ENCODE results near the gene BET1. TPM values are rescaled to one million over a fixed set of nuclear protein-coding genes. Genes with fewer than 3 reads are reported as not detected.
A peak's percentile ranks its signal among the peaks of the same experiment; 100 is the strongest.

BET1 gene
- total and polyA plus RNA-seq, 9 of the 15 experiments (the other 6 are each of a cell fraction or from before 2014, with no cell fraction given): 15.8 to 190 (median 37.8) TPM

- intact Hi-C loops (cut with micrococcal nuclease): no loop called here
- no TSS peak for BruUV-seq (replicated peaks)
- H3K9ac ChIP-seq (ENCODE audit: insufficient read depth in 1 of 2, low read depth in 2 of 2, low read length in 2 of 2): no peak overlapping the region
Measured at GRCh38 chr7:93948873-93949272, 55.3 kb downstream of the BET1 start.

More at GRCh38 chr7:93948873-93949272, 55.3 kb downstream of the BET1 start:
- no peaks in the 10 kb centered on the region for H4K20me1 ChIP-seq (replicated peaks; ENCODE audit: control insufficient read depth, insufficient read depth, low read length)
- no peak overlapping the region for H2AFZ ChIP-seq (ENCODE audit: low read depth, low read length)
- ChIA-PET POLR2A (interaction anchor here (0.8 kb wide), 1 partner anchor 9 kb away, joined by 3 read pairs; no protein-coding TSS in a partner anchor), CTCF (ENCODE audit: low intra/inter-chr PET ratio) (no interaction called here)
- no peak for FAIRE-seq
- no peaks in the 10 kb centered on the region for H3K27me3 ChIP-seq (ENCODE audit: control insufficient read depth in 2 of 2, insufficient read depth in 2 of 2, low read length in 2 of 2)
- no peaks in the 10 kb centered on the region for H3K36me3 ChIP-seq (ENCODE audit: control insufficient read depth, insufficient read depth, low read length)
- no peak overlapping the region for H3K4me3 ChIP-seq
- 0% methylated on average over 1 of the region's 2 CpGs for WGBS (ENCODE audit: insufficient coverage, low coverage, missing lambda C conversion rate)
- no peaks in the 10 kb centered on the region for H3K79me2 ChIP-seq (ENCODE audit: control insufficient read depth, insufficient read depth, low read length)
- no peak for DNase-seq (ENCODE audit: extremely low read depth in 1 of 4, low spot score in 3 of 4)
- H3K9me3 ChIP-seq (replicated peaks; ENCODE audit: control insufficient read depth, insufficient read depth, low read depth, low read length): no peaks in the 10 kb centered on the region
- H3K4me1 ChIP-seq (replicated peaks in 1 of 2; ENCODE audit: control insufficient read depth in 2 of 2, insufficient read depth in 2 of 2, low read length in 2 of 2): peaks cover 0 to 12% of the 10 kb centered on the region in 2 experiments; a peak in 2 of 5 replicates
- no peaks in the 10 kb centered on the region for H3K9me1 ChIP-seq (ENCODE audit: control insufficient read depth, insufficient read depth, low read length)
- H3K4me2 ChIP-seq (ENCODE audit: insufficient read depth, low read length): no peak overlapping the region
- no peak for ATAC-seq
- H3K27ac ChIP-seq (ENCODE audit: extremely low read depth, low read depth, low read length): no peak overlapping the region
- in situ Hi-C loops (cut with MboI): no loop called here
- no peak for TF ChIP-seq ILK (tag; IDR thresholded peaks at IDR 0.05; ENCODE audit: borderline replicate concordance, low read depth)
- peak; percentile 73 for TF ChIP-seq HNRNPK (IDR thresholded peaks at IDR 0.05; ENCODE audit: low read depth, low read length, poor library complexity, severe bottlenecking)
- TF ChIP-seq REST (IDR thresholded peaks at IDR 0.05; ENCODE audit: borderline replicate concordance): no peak
- TF ChIP-seq REST (CRISPR knock-in tag; IDR thresholded peaks at IDR 0.05; ENCODE audit: low read depth): no peak
- TF ChIP-seq PYGO2 (tag; IDR thresholded peaks at IDR 0.05): no peak
- TF ChIP-seq PCBP2 (IDR thresholded peaks at IDR 0.05; ENCODE audit: low read depth, low read length, poor library complexity, severe bottlenecking): peak; percentile 21
- TF ChIP-seq U2AF2 (optimal IDR thresholded peaks at IDR 0.05; ENCODE audit: low read depth, low read length): no peak
